HEK293 (cell line): ENCODE measurements around the gene MOG.

Experiments used
- CTCF ChIA-PET: fragments of 350-600 bp; formaldehyde crosslinking; extraction: SDS; loops from one replicate; lab custom pipeline; 2021; ENCODE audit warnings: antibody characterized with exemption; lab: Yijun Ruan, JAX
- POLR2A ChIA-PET: fragments of 300-600 bp; formaldehyde crosslinking; extraction: SDS; loops from one replicate; lab custom pipeline; 2020; ENCODE audit warnings: antibody characterized with exemption, inconsistent platforms; lab: Yijun Ruan, JAX
- H3K27ac ChIP-seq: fragments of 200-500 bp; sonication (Bioruptor generic); 2 replicates; pipeline ENCODE4 v1.5.1; 2014; ENCODE audit warnings: low read depth, low read length, control low read depth, inconsistent platforms; ENCODE audit errors: extremely low read depth
- H3K36me3 ChIP-seq, 2 experiments: fragments of 200-500 bp in 1 of 2; sonication (Bioruptor generic) in 1 of 2; 1 replicate in 1 of 2; 2 replicates in 1 of 2; pipeline ENCODE4 v1.5.1; 2014 to 2017; ENCODE audit warnings: inconsistent platforms in 2 of 2, low read length in 2 of 2; ENCODE audit not compliant: control insufficient read depth in 2 of 2, insufficient read depth in 1 of 2
- H3K4me1 ChIP-seq: fragments of 200-500 bp; sonication (Bioruptor generic); 2 replicates; pipeline ENCODE4 v1.5.1; 2014; ENCODE audit warnings: mild to moderate bottlenecking, low read length, inconsistent platforms; ENCODE audit not compliant: control insufficient read depth, insufficient read depth
- H3K4me3 ChIP-seq: 2 replicates; pipeline ENCODE4 v1.5.1; 2011; ENCODE audit warnings: low read depth, mild to moderate bottlenecking, control low read depth, low read length, moderate library complexity
- H3K9me3 ChIP-seq: fragments of 200-500 bp; sonication (Bioruptor generic); 2 replicates; pipeline ENCODE4 v1.5.1; 2014; ENCODE audit warnings: low read depth, low read length, inconsistent platforms; ENCODE audit not compliant: control insufficient read depth, insufficient read depth
- EGR2 ChIP-seq: fragments of 450-650 bp; formaldehyde crosslinking; IDR thresholded peaks from 2 replicates; pipeline ENCODE4 v1.5.1; 2016; ENCODE audit warnings: low read depth, missing biosample characterization, missing genetic modification characterization
- FEZF1 ChIP-seq: fragments of 450-650 bp; formaldehyde crosslinking; IDR thresholded peaks from 2 replicates; pipeline ENCODE4 v1.5.1; 2016; ENCODE audit warnings: missing biosample characterization, missing genetic modification characterization
- GLI2 ChIP-seq: fragments of 450-650 bp; formaldehyde crosslinking; IDR thresholded peaks from 2 replicates; pipeline ENCODE4; 2017; ENCODE audit warnings: missing biosample characterization, missing genetic modification characterization, low read depth, borderline replicate concordance
- GLIS1 ChIP-seq: fragments of 450-650 bp; formaldehyde crosslinking; IDR thresholded peaks from 2 replicates; pipeline ENCODE4 v1.5.1; 2016; ENCODE audit warnings: missing biosample characterization, missing genetic modification characterization
- HOXA7 ChIP-seq: sonication (generic); formaldehyde crosslinking; IDR thresholded peaks from 2 replicates; pipeline ENCODE4 v1.8.1; 2022; ENCODE audit warnings: missing genetic modification reagents, borderline replicate concordance
- HOXD13 ChIP-seq: sonication (generic); formaldehyde crosslinking; IDR thresholded peaks from 2 replicates; pipeline ENCODE4 v1.8.0; 2022; ENCODE audit warnings: missing genetic modification reagents, borderline replicate concordance
- KLF1 ChIP-seq: fragments of 450-650 bp; formaldehyde crosslinking; IDR thresholded peaks from 2 replicates; pipeline ENCODE4 v1.5.1; 2016; ENCODE audit warnings: missing biosample characterization, missing genetic modification characterization
- KLF8 ChIP-seq: fragments of 450-650 bp; formaldehyde crosslinking; IDR thresholded peaks from 2 replicates; pipeline ENCODE4 v1.5.1; 2016; ENCODE audit warnings: missing biosample characterization, missing genetic modification characterization
- SP2 ChIP-seq: fragments of 450-650 bp; formaldehyde crosslinking; IDR thresholded peaks from 2 replicates; pipeline ENCODE4 v1.5.1; 2016; ENCODE audit warnings: missing biosample characterization, missing genetic modification characterization
- SP7 ChIP-seq: fragments of 450-650 bp; formaldehyde crosslinking; IDR thresholded peaks from 2 replicates; pipeline ENCODE4 v1.5.1; 2016; ENCODE audit warnings: missing biosample characterization, missing genetic modification characterization
- ZBTB17 ChIP-seq: fragments of 450-650 bp; formaldehyde crosslinking; IDR thresholded peaks from 2 replicates; pipeline ENCODE4 v1.5.1; 2016; ENCODE audit warnings: missing biosample characterization, missing genetic modification characterization
- ZBTB20 ChIP-seq: fragments of 450-650 bp; formaldehyde crosslinking; IDR thresholded peaks from 2 replicates; pipeline ENCODE4 v1.5.1; 2016; ENCODE audit warnings: missing biosample characterization, missing genetic modification characterization
- ZBTB48 ChIP-seq: fragments of 450-650 bp; formaldehyde crosslinking; IDR thresholded peaks from 2 replicates; pipeline ENCODE4 v1.5.1; 2016; ENCODE audit warnings: missing biosample characterization, missing genetic modification characterization
- ZNF10 ChIP-seq: fragments of 450-650 bp; formaldehyde crosslinking; IDR thresholded peaks from 2 replicates; pipeline ENCODE4 v1.5.1; 2017; ENCODE audit warnings: missing biosample characterization, missing genetic modification characterization
- ZNF133 ChIP-seq: fragments of 450-650 bp; formaldehyde crosslinking; IDR thresholded peaks from 2 replicates; pipeline ENCODE4 v1.5.1; 2016; ENCODE audit warnings: missing biosample characterization, missing genetic modification characterization
- ZNF23 ChIP-seq: fragments of 450-650 bp; formaldehyde crosslinking; IDR thresholded peaks from 2 replicates; pipeline ENCODE4 v1.5.1; 2016; ENCODE audit warnings: missing biosample characterization, missing genetic modification characterization, borderline replicate concordance
- ZNF239 ChIP-seq: fragments of 450-650 bp; formaldehyde crosslinking; IDR thresholded peaks from 2 replicates; pipeline ENCODE4 v1.5.1; 2016; ENCODE audit warnings: missing biosample characterization, missing genetic modification characterization
- ZNF311 ChIP-seq: fragments of 450-650 bp; formaldehyde crosslinking; IDR thresholded peaks from 2 replicates; pipeline ENCODE4 v1.5.1; 2017; ENCODE audit warnings: missing biosample characterization, missing genetic modification characterization, borderline replicate concordance
- ZNF37A ChIP-seq: fragments of 450-650 bp; IDR thresholded peaks from 2 replicates; pipeline ENCODE4 v1.5.1; 2018; ENCODE audit warnings: missing biosample characterization, missing genetic modification characterization
- ZNF473 ChIP-seq: fragments of 450-650 bp; formaldehyde crosslinking; IDR thresholded peaks from 2 replicates; pipeline ENCODE4 v1.5.1; 2017; ENCODE audit warnings: missing biosample characterization, missing genetic modification characterization
- ZNF501 ChIP-seq: fragments of 450-650 bp; formaldehyde crosslinking; IDR thresholded peaks from 2 replicates; pipeline ENCODE4 v1.5.1; 2016; ENCODE audit warnings: missing biosample characterization, missing genetic modification characterization
- ZNF544 ChIP-seq: fragments of 450-650 bp; formaldehyde crosslinking; IDR thresholded peaks from 2 replicates; pipeline ENCODE4 v1.5.0; 2017; ENCODE audit warnings: missing biosample characterization, missing genetic modification characterization
- ZNF654 ChIP-seq: fragments of 450-650 bp; formaldehyde crosslinking; IDR thresholded peaks from 2 replicates; pipeline ENCODE4 v1.5.1; 2016; ENCODE audit warnings: low read depth, missing biosample characterization, missing genetic modification characterization
- ZNF670 ChIP-seq: fragments of 450-650 bp; formaldehyde crosslinking; IDR thresholded peaks from 2 replicates; pipeline ENCODE4 v1.5.1; 2016; ENCODE audit warnings: missing biosample characterization, missing genetic modification characterization, low read depth
- ZNF837 ChIP-seq: fragments of 450-650 bp; formaldehyde crosslinking; IDR thresholded peaks from 2 replicates; pipeline ENCODE4 v1.5.1; 2016; ENCODE audit warnings: missing biosample characterization, missing genetic modification characterization
- TF ChIP-seq, protein P1 (sequence below): fragments of 450-650 bp; formaldehyde crosslinking; IDR thresholded peaks from 2 replicates; pipeline ENCODE4 v1.5.1; 2016; ENCODE audit warnings: missing biosample characterization, missing genetic modification characterization
- TF ChIP-seq, protein P2 (sequence below): fragments of 450-650 bp; formaldehyde crosslinking; IDR thresholded peaks from 2 replicates; pipeline ENCODE4 v1.5.1; 2016; ENCODE audit warnings: missing biosample characterization, missing genetic modification characterization
- TF ChIP-seq, protein P3 (sequence below): fragments of 450-650 bp; formaldehyde crosslinking; IDR thresholded peaks from 2 replicates; pipeline ENCODE4 v1.5.1; 2016; ENCODE audit warnings: missing biosample characterization, missing genetic modification characterization
- TF ChIP-seq, protein P4 (sequence below): fragments of 450-650 bp; formaldehyde crosslinking; optimal IDR thresholded peaks from 2 replicates; pipeline ENCODE3; 2016; ENCODE audit warnings: missing biosample characterization, mild to moderate bottlenecking, missing genetic modification characterization

Gene MOG

DNA sequence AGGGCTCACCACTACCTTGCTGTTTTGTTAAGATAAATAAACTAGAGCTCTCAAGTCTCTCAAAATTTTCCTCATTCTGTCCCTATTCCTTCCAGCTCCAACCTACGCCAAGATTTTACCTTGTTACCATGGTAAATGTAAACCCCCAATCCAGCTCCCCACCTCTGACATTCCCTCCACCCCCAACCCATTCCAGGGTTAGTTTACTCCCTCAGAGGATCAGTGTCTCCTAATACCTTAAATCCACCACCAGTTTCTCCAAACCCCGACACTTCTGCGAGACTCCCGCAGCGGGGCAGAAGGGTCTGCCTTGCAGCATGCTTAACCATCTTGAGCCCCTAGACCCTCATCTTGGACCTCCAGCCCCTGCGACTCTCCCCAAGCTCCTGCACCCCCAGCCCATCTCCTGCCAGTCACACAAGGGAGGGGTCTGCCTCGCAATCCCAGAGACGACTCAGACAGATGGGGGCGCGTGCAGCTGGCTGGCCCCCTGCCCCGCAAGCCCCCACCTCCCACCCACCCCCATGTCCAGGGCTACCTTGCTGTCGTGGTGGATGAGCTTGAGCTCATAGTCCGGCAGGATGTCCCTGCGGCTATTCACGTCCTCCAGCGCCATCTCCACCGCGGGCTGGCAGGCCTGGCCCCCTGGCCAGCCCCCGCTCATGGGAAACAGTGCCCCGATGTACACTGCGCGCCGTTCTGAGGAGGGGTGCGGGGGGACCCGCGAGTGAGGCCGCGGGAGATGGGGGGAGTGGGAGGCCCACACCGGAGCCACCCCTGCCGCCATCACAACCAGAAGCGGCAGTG lies 29.7 kb upstream of the MOG start:
- ChIA-PET CTCF (interaction anchor here (0.7 to 4.3 kb wide), 7 partner anchors 10 to 216 kb away, joined by 3 to 19 read pairs (median 7); no protein-coding TSS in a partner anchor), POLR2A (interaction anchor here (0.6 to 3.2 kb wide), 6 partner anchors 15 to 578 kb away, joined by 3 to 18 read pairs (median 4); no protein-coding TSS in a partner anchor)
- H3K9me3 ChIP-seq, result no peaks in the 10 kb centered on the region
- H3K36me3 ChIP-seq, result peaks cover 13 to 33% of the 10 kb centered on the region in 2 experiments; a peak in 2 of 3 replicates
- TF ChIP-seq HOXD13 (CRISPR knock-in tag) (no peak), GLI2 (tag by site-specific recombination) (no peak), ZNF311 (tag by site-specific recombination) (no peak), ZNF501 (no peak), SP7 (tag by site-specific recombination) (no peak), HOXA7 (no peak), ZBTB48 (tag by site-specific recombination) (no peak), FEZF1 (no peak), ZNF10 (tag by site-specific recombination) (no peak), ZNF239 (tag by site-specific recombination) (no peak), ZBTB17 (tag by site-specific recombination) (no peak), ZNF23 (tag by site-specific recombination) (no peak)
- TF ChIP-seq, protein P1, sequence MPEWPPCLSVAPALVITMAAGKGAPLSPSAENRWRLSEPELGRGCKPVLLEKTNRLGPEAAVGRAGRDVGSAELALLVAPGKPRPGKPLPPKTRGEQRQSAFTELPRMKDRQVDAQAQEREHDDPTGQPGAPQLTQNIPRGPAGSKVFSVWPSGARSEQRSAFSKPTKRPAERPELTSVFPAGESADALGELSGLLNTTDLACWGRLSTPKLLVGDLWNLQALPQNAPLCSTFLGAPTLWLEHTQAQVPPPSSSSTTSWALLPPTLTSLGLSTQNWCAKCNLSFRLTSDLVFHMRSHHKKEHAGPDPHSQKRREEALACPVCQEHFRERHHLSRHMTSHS, result no peak
- TF ChIP-seq, protein P2, sequence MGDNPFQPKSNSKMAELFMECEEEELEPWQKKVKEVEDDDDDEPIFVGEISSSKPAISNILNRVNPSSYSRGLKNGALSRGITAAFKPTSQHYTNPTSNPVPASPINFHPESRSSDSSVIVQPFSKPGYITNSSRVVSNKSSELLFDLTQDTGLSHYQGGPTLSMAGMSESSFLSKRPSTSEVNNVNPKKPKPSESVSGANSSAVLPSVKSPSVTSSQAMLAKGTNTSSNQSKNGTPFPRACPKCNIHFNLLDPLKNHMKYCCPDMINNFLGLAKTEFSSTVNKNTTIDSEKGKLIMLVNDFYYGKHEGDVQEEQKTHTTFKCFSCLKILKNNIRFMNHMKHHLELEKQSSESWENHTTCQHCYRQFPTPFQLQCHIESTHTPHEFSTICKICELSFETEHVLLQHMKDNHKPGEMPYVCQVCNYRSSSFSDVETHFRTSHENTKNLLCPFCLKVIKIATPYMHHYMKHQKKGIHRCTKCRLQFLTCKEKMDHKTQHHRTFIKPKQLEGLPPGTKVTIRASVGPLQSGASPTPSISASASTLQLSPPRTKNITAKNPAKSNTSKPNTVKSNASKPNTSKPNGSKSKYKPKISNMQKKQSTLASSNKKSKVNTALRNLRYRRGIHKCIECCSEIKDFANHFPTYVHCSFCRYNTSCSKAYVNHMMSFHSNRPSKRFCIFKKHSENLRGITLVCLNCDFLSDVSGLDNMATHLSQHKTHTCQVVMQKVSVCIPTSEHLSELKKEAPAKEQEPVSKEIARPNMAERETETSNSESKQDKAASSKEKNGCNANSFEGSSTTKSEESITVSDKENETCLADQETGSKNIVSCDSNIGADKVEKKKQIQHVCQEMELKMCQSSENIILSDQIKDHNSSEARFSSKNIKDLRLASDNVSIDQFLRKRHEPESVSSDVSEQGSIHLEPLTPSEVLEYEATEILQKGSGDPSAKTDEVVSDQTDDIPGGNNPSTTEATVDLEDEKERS, result no peak
- TF ChIP-seq, protein P3, sequence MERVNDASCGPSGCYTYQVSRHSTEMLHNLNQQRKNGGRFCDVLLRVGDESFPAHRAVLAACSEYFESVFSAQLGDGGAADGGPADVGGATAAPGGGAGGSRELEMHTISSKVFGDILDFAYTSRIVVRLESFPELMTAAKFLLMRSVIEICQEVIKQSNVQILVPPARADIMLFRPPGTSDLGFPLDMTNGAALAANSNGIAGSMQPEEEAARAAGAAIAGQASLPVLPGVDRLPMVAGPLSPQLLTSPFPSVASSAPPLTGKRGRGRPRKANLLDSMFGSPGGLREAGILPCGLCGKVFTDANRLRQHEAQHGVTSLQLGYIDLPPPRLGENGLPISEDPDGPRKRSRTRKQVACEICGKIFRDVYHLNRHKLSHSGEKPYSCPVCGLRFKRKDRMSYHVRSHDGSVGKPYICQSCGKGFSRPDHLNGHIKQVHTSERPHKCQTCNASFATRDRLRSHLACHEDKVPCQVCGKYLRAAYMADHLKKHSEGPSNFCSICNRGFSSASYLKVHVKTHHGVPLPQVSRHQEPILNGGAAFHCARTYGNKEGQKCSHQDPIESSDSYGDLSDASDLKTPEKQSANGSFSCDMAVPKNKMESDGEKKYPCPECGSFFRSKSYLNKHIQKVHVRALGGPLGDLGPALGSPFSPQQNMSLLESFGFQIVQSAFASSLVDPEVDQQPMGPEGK, result no peak
- H3K27ac ChIP-seq, result peak overlapping the region; percentile 46; the same call in 1 of the 2 replicates
- peak overlapping the region; percentile 38 for H3K4me3 ChIP-seq
- H3K4me1 ChIP-seq, result peaks cover 16% of the 10 kb centered on the region

DNA sequence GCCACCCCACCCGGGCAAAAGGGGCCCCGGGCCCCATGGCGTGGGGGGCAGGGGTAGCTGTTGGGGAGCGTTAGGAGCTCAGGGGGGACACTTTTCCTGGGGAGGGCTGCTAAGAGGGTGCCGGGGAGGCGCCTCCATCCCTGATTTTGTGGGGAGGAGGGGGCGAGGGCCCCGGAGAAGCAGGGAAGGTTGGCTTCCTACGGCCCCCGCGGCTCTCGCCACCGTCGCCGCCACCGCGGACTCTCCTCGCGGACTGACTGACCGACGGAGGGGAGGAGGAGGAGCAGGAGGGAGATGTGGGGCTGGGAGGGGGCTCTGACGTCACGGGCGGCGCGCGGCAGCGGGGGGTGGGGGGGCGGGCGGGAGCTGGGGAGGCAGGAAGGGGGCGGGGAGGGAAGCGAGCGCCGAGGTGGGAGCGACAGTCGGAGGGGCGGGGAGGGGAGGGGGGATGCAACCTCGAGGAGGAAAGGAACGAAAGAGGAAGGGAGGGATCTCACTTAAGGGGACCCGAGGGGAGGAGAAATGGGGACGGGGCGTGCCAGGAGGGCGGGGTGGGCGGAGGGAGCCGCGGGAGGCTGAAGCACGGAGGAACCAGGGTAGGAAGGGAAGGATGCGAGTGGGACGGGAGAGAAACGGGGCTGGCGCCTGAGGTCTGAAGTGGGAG lies 29.0 kb upstream of the MOG start:
- POLR2A ChIA-PET, result interaction anchor here (0.5 to 3.2 kb wide), 17 partner anchors 14 to 869 kb away, joined by 3 to 18 read pairs (median 4); no protein-coding TSS in a partner anchor
- H3K4me3 ChIP-seq, result peak overlapping the region; percentile 38
- H3K9me3 ChIP-seq, result no peaks in the 10 kb centered on the region
- H3K4me1 ChIP-seq, result peaks cover 16% of the 10 kb centered on the region
- H3K36me3 ChIP-seq, result peaks cover 5 to 26% of the 10 kb centered on the region in 2 experiments; a peak in 2 of 3 replicates
- CTCF ChIA-PET, result interaction anchor here (0.6 to 4.3 kb wide), 12 partner anchors 8 to 778 kb away, joined by 3 to 19 read pairs (median 4); no protein-coding TSS in a partner anchor
- peak overlapping the region; percentile 57; the same call in 1 of the 2 replicates for H3K27ac ChIP-seq
- no peak for TF ChIP-seq ZNF133 (tag by site-specific recombination)
- TF ChIP-seq ZNF37A (tag by site-specific recombination), result no peak
- TF ChIP-seq ZBTB20 (tag by site-specific recombination), result no peak
- TF ChIP-seq EGR2 (tag by site-specific recombination), result peak; percentile 95
- peak; percentile 95 for TF ChIP-seq KLF1 (tag by site-specific recombination)
- no peak for TF ChIP-seq ZNF473
- no peak for TF ChIP-seq ZNF837 (tag by site-specific recombination)
- TF ChIP-seq ZNF544, result no peak
- TF ChIP-seq KLF8 (tag by site-specific recombination), result peak; percentile 96
- TF ChIP-seq SP2 (tag by site-specific recombination), result peak; percentile 82
- TF ChIP-seq GLIS1, result peak; percentile 64; the same call in 1 of the 2 replicates
- TF ChIP-seq ZNF670, result no peak
- TF ChIP-seq ZNF654 (tag by site-specific recombination), result no peak
- TF ChIP-seq, protein P4, sequence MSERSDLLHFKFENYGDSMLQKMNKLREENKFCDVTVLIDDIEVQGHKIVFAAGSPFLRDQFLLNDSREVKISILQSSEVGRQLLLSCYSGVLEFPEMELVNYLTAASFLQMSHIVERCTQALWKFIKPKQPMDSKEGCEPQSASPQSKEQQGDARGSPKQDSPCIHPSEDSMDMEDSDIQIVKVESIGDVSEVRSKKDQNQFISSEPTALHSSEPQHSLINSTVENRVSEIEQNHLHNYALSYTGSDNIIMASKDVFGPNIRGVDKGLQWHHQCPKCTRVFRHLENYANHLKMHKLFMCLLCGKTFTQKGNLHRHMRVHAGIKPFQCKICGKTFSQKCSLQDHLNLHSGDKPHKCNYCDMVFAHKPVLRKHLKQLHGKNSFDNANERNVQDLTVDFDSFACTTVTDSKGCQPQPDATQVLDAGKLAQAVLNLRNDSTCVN, result peak; percentile 23
